Bone marrow (tissue), 2 donors: Measurements from ENCODE around the gene TTBK2.
"Not testable (repeated sequence)": the region's sequence is repeated elsewhere in the genome, so short reads cannot be mapped to it uniquely, and the experiment has no call there.

Experiments used
- DNase-seq, 2 donors: peaks; one replicate each; lab custom pipeline; 2025; lab: John Stamatoyannopoulos, UW

TTBK2 gene

DNA sequence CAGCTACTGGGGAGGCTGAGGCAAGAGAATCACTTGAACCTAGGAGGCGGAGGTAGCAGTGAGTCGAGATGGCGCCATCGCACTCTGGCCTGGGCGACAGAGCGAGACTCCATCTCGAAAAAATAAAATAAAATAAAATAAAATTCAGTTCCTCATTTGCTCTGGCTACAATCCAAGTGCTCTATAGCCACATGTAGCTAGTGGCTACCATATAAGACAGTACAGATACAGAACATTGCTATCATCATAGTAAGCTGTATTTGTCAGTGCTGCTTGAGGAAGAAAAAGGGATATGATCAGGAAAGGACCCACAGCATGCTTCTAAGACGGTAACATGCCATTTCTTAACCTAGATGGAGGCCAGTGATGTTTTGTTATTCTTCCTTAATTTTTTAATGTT is 95.0 kb downstream of the TTBK2 start:
- DNase-seq = no peak

DNA sequence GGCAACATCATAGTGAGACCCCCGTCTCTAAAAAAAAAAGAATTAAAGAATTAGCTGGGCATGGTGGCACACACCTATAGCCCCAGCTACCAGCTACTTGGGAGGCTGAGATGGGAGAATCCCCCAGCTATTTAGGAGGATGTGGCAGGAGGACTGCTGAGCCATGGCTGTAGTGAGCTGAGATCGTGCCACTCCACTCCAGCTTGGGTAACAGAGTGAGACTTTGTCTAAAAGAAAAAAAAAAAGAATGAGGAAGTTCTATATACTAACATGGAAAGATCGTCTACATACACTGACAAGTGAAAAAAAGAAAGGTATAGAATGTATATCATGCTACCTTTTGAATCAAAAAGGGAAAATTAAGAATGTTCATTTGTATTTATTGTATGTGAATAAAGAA is 99.8 kb downstream of the TTBK2 start:
- DNase-seq = peak in 1 of 2 donors; percentile 7

DNA sequence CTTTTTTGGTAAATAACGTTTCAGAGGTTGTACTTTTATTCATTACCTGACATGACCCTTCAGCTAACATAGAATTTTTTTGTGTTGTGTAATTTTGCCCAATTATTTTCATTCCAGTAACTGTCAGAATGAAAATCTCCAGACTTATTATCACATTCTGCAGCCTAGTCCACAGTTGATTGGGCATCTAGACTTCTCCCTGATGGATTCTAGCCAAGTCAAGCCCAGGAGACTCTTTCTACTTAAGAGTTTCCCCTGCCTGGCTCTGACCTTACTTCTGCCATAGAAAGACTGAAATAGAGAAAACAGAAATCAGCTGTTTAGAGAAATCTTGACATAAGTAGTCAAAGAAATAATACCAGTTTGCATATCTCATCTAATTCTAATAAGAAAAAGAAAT is 100.8 kb downstream of the TTBK2 start:
- no peak for DNase-seq

DNA sequence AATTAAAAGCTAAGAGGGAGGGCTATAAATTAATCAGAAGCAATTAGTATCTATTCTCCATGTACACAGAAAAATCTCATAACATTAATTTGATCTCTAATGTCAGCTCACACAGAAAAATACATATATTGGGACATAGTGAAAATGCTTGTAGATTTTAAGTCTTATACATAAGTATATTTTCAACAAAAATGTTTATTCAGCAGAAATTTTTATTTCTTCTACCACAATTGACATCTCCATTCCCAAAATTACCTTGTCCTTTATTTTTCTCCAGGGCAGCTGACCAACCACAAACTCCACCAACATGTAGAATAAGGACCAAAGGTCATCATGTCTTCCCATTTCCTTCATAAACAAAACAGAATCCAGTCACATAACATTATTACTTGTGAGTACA is 109.1 kb downstream of the TTBK2 start:
- DNase-seq = no peak

DNA sequence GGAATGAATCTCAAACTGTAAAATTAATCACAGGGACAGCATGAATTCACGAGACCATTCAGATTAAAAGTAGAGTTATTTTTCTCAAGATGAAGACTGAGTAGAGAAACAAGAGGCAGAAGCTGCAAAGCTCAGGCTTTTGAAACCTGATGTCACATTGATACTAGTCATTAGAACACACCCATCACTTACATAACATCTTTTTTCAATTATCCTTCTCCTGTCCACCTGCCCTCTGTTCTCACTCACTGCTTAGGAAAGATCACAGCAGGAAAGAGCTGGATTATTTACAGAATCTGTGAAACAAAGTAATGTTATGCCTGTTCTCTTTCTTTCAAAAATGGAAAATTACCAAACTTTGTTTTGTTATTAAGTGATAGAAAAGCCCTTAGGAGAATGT is 111.7 kb downstream of the TTBK2 start:
- no peak for DNase-seq

DNA sequence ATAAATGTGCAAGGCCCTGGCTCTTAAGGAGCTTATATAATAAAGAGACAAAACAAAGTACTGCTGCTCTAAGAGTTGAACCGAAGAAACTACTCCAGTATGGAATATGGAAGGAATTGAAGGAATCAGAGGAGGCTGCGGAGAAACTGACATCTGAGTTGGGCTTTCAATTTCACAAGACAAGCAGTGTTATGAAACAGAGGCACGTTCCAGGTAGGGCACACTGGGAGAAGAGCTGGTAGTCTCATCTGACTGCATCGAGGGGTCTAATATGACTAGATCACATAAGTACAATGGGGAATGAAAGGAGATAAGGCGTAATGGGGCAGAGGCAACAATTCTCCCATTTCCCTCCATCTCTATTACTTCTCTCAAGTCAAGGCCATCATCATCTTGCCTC is 115.3 kb downstream of the TTBK2 start:
- DNase-seq = no peak

DNA sequence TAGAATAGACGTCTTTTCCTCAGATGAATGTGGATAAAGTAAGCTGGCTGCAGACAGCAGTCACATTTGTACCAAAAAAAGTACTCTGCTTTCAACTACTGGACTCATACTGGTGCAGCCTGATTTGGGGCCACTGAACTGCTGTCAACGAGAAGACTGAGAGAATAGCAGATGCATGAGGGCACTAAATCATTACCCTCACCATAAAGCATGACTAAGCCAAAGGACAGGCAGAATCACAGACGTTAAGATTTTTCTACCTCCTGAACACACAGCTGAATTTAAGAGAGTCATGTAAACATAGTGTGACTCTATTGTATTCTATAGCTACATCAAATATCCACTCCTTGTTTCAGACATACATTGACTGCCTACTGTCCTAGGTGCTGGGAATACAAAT is 115.8 kb downstream of the TTBK2 start:
- DNase-seq = no peak

DNA sequence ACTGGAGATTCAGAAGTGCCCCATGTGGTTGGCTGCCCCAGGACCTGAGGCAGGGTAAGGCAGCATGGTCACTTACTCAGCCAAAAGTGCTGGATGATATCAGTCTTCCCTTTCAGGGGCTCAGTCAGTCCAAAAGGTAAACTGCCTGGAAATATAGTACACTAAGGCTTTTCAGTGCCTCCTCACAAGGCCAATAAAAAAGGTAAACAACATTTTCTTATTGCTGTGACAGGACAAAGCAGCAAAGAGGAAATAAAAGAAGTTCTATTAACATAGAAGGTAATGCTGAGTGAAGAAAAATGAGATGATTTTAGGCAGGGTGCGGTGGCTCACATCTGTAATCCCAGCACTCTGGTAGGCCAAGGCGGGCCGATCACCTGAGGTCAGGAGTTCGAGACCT is 117.1 kb downstream of the TTBK2 start:
- no peak for DNase-seq

DNA sequence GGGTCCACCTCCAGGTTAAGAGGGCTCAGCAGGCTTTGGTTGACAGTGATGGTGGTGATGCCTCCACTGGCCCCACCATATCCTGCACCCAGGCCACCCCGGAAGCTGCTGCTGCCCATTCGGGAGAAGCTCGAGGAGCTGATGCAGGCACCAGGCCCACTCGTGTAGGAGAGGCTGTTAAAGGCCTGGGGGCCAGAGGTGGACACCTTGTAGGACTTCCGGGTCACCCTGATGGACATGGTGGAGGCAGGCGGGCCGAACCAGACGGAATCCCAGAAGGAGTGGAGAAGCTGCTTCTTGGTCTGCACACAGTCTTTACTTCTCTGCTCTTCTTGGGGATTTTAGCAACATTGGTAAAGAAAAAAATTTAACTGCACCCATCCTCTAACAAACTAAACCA is 118.4 kb downstream of the TTBK2 start:
- no peak for DNase-seq

DNA sequence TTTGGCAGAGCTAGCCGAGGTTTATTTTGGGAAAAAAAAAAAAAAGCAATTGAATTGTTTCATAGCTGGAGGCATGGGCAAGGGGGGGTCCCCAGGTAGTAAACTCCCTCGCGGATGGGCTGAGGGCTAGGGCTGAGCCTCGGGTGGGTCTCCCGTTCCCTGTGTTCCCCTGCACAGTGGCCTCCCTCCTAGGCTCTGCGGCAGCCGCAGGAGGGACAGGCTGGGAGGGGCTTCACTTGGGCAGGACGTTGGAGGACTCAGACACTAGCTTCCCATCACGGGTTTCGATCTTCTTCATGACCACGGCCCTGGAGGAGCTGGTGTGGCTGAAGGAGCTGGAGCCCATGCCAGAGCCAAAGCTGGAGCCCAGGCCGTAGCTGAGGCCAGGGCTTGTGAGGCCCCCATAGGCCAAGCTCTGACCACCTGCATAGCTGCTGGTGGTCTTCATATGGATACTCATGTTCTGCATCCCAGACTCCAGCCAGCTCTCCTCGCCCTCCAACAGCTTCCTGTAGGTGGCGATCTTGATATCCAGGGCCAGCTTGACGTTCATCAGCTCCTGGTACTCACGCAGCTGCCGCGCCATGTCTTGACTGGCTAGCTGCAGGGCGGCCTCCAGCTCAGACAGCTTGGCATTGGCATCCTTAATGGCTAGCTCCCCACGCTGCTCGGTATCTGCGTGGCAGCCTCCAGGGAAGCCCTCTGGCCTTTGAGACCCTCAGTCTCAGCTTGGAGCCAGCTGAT is 119.7 kb downstream of the TTBK2 start:
- DNase-seq = no peak

DNA sequence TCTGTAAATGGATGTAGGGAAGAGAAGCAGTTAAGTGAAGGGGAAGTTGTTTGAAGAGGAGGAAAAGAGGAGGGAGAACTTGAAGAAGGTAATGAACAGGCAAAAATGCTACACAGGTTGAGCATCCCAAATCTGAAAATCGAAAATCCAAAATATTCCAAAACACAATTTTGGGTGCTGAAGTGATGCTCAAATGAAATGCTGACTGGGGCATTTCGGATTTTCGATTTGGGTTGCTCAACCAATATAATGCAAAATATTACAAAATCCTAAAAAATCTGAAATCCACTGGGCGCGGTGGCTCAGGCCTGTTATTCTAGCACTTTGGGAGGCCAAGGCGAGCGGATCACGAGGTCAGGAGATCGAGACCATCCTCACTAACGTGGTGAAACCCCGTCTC is 121.8 kb downstream of the TTBK2 start:
- DNase-seq = no peak

DNA sequence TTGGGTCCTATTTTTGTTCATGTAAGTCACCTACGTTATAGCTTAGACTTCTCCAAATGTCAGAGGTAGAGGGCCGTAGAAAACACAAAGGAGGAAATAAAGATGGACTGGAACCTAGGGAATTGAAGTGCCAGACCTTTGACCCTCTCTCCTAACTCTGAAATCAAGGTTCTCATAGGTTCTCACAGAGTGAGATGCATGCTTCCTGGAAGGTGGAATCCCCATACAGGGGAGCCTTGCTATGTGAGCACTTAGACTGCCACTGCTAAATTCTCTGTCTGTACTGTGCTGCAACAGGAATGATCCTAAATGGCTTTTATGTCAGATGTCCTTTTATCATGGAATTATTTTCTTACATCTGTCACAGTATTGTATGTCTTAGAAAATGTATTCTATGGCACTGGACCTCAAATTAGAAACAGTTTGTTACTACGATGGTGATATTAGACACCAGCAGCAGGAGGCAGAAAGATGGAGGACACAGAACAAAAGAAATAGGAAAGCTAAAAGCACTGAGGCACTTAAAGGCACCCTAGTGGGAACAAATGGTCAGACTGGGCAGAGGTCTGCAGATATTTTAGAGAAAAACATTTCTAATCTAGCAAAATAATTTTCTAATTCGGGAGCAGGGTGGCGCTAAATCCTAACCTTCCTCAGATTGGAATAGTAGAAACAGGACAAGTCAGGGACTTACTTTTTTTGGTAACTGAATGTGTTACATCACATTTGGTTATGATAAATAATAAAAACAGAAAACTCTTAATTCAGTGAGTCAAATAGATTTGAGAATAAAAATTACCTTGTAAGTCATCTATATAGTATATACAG is 123.4 kb downstream of the TTBK2 start:
- no peak for DNase-seq

DNA sequence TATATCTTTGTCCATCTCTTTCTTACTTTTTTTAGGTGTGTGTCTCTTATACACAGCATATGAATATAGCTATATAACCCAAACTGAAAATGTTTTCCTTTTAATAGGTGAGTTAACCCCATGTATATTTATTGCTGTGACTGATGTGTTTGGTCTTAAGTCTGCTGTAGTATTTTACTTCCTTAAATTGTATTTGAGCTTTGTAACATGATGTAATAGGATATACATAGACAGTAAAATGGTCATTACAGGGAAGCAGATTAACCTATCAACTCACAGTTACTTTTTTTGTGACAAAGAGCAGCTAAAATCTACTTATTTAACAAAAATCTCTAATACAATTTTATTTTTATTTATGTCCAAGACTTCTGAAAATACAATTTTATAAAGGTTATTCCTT is 131.9 kb downstream of the TTBK2 start:
- DNase-seq = peak in 1 of 2 donors; percentile 29

DNA sequence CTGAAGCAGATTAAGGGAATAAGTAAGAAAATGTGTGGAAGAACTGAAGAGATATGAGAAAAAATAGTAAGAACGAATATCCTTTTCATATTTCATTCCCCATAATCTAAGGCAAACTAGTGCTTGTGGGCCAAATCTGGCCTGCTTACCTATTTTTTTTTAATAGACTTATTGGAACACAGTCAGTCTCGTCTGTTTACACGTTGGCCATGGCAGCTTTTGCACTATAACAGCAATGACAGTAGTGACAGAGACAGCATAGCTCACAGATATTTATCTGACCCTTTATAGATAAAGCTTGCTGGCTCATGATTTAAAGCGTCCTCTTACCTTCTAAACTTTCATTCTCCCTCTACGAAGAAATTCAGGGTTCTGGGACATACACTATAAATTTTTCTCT is 133.6 kb downstream of the TTBK2 start:
- no peak for DNase-seq

DNA sequence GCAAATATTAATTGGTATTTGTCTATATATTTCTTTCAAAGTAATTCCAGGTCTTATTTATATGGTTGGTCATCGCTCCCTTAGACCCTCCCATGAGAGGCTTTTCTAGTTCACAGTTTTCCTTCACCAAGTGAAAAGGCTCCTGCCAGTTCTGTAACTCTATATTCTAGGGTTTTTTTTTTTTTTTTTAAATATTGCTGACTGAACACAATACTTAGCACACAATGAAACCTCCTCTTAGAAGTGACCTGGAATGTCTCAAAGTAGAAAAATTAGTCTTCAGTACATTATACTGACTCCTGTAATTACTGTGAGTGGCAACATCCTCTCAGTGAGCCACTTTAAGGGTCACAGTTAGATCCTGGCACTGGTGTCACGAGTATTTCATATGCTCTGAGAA is 135.0 kb downstream of the TTBK2 start:
- DNase-seq = no peak

DNA sequence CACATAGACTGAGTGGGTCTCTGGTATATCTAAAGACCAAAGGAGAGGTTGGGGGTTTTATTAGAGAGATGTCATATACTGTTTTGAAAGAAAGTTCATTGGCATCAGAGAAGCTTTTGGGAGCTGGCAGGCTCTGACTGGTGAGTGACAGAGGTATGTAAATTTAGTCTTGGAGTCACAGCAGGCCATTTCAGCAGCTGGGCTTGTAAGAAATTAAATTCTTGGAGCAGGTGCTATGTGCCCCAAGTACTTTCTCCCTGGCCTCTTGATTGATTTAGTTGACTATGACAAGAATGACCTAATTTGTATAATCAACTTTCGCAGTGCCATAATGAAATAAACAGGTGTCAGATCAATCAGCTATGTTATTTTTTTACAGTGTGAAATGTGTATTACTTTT is 135.9 kb downstream of the TTBK2 start:
- DNase-seq = no peak

DNA sequence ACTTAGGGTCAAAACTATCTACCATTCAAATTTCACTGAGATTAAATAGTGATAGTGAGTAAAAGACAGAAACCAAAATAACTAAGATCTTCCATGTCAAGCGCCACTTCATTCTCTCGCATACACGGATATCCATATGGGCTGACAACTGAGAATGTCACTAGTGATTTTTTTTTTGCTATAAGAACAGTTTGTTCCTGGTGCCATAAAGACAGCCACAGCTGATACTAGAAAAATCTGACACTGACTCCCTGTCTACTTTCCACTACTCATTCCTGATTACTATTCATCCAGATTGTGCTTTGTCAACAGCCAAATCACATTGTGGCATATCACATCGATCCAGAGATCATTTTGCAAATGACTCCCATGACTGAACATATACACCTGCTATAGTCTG is 137.9 kb downstream of the TTBK2 start:
- DNase-seq = no peak

DNA sequence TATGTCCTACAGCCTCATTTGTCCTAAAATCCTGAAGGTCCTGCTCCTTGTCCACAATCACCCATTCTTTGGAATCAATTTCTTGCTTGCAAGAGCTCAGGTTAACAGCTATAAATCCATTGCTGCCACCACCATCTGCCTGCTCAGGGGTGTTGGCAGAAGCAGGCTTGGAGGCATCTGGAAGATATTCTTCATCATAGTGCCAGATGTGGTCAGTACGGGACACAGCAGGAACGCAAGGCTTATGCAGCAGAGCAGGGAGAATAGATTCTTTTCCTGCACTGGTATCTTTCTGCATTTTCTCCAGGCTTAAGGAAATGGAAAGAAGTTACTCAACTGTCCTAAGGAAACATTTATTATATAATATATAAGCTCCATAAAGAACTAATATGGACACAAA is 145.2 kb downstream of the TTBK2 start:
- DNase-seq = no peak

DNA sequence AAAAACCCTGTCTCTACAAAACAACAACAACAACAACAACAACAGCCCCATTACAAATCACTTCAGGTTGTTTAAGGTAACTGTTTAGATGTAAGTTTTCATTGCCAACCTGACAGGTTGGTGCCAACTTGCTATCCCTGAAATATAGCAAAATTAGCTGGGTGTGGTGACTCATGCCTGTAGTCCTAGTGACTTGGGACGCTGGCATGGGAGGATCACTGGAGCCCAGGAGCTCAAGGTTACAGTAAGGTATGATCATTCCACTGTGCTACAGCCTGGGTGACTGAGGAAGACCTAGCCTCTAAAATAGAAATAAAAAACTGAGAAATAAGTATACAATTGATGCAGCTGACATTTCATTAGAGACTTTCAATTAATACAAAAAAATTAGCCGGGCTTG is 147.7 kb downstream of the TTBK2 start:
- no peak for DNase-seq

DNA sequence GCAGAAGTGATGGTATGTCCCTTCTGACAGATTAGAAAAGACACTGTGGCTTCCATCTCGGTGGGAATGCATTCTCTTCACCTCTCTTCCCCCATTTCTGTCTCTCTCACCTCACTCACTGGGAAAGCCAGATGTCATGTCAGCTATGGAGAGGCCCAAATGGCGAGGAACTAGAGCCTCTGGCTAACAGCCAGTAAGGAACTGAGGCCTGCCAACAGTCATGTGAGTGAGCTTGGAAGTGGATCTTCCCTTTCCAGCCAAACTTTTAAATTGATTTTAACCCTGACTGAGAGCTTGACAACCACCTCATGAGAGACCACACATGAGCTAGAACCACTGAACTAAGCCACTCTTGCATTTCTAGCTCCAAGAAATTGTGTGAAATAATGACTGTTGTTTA is 148.4 kb downstream of the TTBK2 start:
- DNase-seq = no peak

DNA sequence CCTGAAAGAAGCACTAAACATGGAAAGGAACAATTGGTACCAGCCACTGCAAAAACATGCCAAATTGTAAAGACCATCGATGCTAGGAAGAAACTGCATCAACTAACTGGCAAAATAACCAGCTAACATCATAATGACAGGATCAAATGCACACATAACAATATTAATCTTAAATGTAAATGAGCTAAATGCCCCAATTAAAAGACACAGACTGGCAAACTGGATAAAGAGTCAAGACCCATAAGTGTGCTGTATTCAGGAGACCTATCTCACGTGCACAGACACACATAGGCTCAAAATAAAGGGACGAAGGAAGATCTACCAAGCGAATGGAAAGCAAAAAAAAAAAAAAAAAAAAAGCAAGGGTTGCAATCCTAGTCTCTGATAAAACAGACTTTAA is 154.5 kb downstream of the TTBK2 start:
- DNase-seq = not testable (repeated sequence)

DNA sequence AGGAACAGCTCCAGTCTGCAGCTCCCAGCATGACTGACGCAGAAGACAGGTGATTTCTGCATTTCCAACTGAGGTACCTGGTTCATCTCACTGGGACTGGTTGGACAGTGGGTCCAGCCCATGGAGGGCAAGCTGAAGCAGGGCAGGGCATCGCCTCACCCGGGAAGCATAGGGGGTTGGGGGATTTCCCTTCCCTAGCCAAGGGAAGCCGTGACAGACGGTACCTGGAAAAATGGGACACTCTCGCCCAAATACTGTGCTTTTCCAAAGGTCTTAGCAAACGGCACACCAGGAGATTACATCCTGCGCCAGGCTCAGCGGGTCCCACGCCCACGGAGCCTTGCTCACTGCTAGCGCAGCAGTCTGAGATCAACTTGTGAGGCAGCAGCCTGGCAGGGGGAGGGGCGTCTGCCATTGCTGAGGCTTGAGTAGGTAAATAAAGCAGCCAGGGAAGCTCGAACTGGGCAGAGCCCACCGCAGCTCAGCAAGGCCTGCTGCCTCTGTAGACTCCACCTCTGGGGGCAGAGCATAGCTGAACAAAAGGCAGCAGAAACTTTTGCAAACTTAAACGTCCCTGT is 156.3 kb downstream of the TTBK2 start:
- DNase-seq = not testable (repeated sequence)

DNA sequence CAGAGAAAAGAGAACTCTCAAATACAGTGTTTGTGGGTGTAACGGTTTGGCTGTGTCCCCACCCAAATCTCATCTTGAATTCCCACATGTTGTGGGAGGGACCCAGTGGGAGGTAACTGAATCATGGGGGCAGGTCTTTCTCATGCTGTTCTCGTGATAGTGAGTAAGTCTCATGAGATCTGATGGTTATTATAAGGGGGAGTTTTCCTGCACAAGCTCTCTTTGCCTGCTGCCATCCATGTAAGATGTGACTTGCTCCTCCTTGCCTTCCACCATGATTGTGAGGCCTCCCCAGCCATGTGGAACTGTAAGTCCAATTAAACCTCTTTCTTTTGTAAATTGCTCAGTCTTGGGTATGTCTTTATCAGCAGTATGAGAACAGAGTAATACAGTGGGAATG is 158.8 kb downstream of the TTBK2 start:
- DNase-seq = not testable (repeated sequence)
